Activated B cell treated with CpG ODN at 0.5 μM for 24 hours (primary cell): ENCODE measurements around the gene ZNF362. TPM values are rescaled to one million over a fixed set of nuclear protein-coding genes. Genes with fewer than 3 reads are reported as not detected.
"Not testable (repeated sequence)": the region's sequence is repeated elsewhere in the genome, so short reads cannot be mapped to it uniquely, and the experiment has no call there.

Experiments
- ATAC-seq: fragments of 200-7000 bp; cut with Tn5 transposase; one replicate; pipeline ENCODE4 v1.10.0; 2021; ENCODE audit warnings: low read depth, mild to moderate bottlenecking, moderate library complexity
- CTCF ChIA-PET: fragments of 350-600 bp; sonication (Branson Sonifier 250); formaldehyde crosslinking; loops from one replicate; lab custom pipeline; 2021; ENCODE audit warnings: antibody characterized with exemption; lab: Charles Lee
- POLR2A ChIA-PET: fragments of 350-600 bp; sonication (Branson Sonifier 250); formaldehyde crosslinking; loops from one replicate; lab custom pipeline; 2021; ENCODE audit warnings: antibody characterized with exemption; lab: Charles Lee
- DNase-seq: peaks from one replicate; pipeline ENCODE4 v3.0.0; 2022
- H3K27ac Mint-ChIP-seq: one replicate; pipeline ENCODE4 v1.8.0; 2020; ENCODE audit warnings: mixed read lengths
- H3K27me3 Mint-ChIP-seq: one replicate; pipeline ENCODE4 v1.8.0; 2021; ENCODE audit warnings: mixed read lengths
- H3K36me3 Mint-ChIP-seq: one replicate; pipeline ENCODE4 v1.8.0; 2021; ENCODE audit warnings: low read depth, mixed read lengths
- H3K4me1 Mint-ChIP-seq: one replicate; pipeline ENCODE4 v1.8.0; 2021; ENCODE audit warnings: mixed read lengths
- H3K4me3 Mint-ChIP-seq: one replicate; pipeline ENCODE4 v1.8.0; 2020; ENCODE audit warnings: mild to moderate bottlenecking, mixed read lengths
- H3K9me3 Mint-ChIP-seq: one replicate; pipeline ENCODE4 v1.8.0; 2020; ENCODE audit warnings: mixed read lengths
- CTCF ChIP-seq: fragments of 200-600 bp; IDR thresholded peaks from one replicate; pipeline ENCODE4 v1.8.0; 2022; ENCODE audit warnings: antibody characterized with exemption, mild to moderate bottlenecking
- intact Hi-C: fragments of 100-400 bp; cut with micrococcal nuclease; formaldehyde crosslinking; loops from one replicate; pipeline ENCODE4 v1.15.1; 2024
- total RNA-seq: library from RNA; stranded (reverse); gene quantifications from 2 replicates; pipeline ENCODE4 v1.2.3, GENCODE V29; 2022

ZNF362 gene
- total RNA-seq, 1 donor from 2014 or later, result 17.7 TPM

GRCh38 chr1:33236498-33236897 lies 19.8 kb upstream of the ZNF362 start:
- TF ChIP-seq CTCF, result no peak
- Mint-ChIP-seq H3K4me1 (no peaks in the 10 kb centered on the region), H3K4me3 (no peak overlapping the region), H3K36me3 (no peaks in the 10 kb centered on the region), H3K9me3 (no peaks in the 10 kb centered on the region), H3K27me3 (peaks cover 20% of the 10 kb centered on the region), H3K27ac (no peak overlapping the region)
- DNase-seq, result no peak
- POLR2A ChIA-PET, result no interaction called here
- CTCF ChIA-PET, result no interaction called here
- intact Hi-C loops, result no loop called here
- no peak for ATAC-seq

- Mint-ChIP-seq H3K36me3 (no peaks in the 10 kb centered on the region), H3K4me1 (no peaks in the 10 kb centered on the region), H3K27me3 (peaks cover 19% of the 10 kb centered on the region), H3K27ac (no peak overlapping the region), H3K9me3 (no peaks in the 10 kb centered on the region), H3K4me3 (no peak overlapping the region)
- intact Hi-C loops, result no loop called here
- ATAC-seq (no peak), DNase-seq (no peak)
- ChIA-PET POLR2A (no interaction called here), CTCF (no interaction called here)
- no peak for TF ChIP-seq CTCF
These were observed 18.7 kb upstream of the ZNF362 start for GRCh38 chr1:33237579-33237978.

GRCh38 chr1:33238194-33238724 lies 18.0 kb upstream of the ZNF362 start:
- H3K36me3 Mint-ChIP-seq, ATAC-seq, intact Hi-C loops, H3K27ac Mint-ChIP-seq, DNase-seq, POLR2A ChIA-PET, H3K4me3 Mint-ChIP-seq, H3K9me3 Mint-ChIP-seq, H3K4me1 Mint-ChIP-seq, CTCF ChIA-PET: not testable (repeated sequence)
- peaks cover 16% of the 10 kb centered on the region for H3K27me3 Mint-ChIP-seq

GRCh38 chr1:33239410-33239809 lies 16.9 kb upstream of the ZNF362 start:
- H3K36me3 Mint-ChIP-seq, H3K4me3 Mint-ChIP-seq, CTCF ChIA-PET, DNase-seq, H3K9me3 Mint-ChIP-seq, ATAC-seq, intact Hi-C loops, H3K4me1 Mint-ChIP-seq, H3K27ac Mint-ChIP-seq, POLR2A ChIA-PET: not testable (repeated sequence)
- peaks cover 12% of the 10 kb centered on the region for H3K27me3 Mint-ChIP-seq

GRCh38 chr1:33241866-33242265 lies 14.4 kb upstream of the ZNF362 start:
- ChIA-PET POLR2A (no interaction called here), CTCF (no interaction called here)
- Mint-ChIP-seq H3K9me3 (no peaks in the 10 kb centered on the region), H3K4me1 (no peaks in the 10 kb centered on the region), H3K4me3 (no peak overlapping the region), H3K27me3 (peaks cover 10% of the 10 kb centered on the region), H3K36me3 (no peaks in the 10 kb centered on the region), H3K27ac (no peak overlapping the region)
- TF ChIP-seq CTCF, result no peak
- DNase-seq, result no peak
- intact Hi-C loops, result no loop called here
- ATAC-seq, result no peak

GRCh38 chr1:33242652-33243051 lies 13.6 kb upstream of the ZNF362 start:
- no peak for ATAC-seq
- ChIA-PET POLR2A (no interaction called here), CTCF (no interaction called here)
- Mint-ChIP-seq H3K9me3 (no peaks in the 10 kb centered on the region), H3K27ac (no peak overlapping the region), H3K4me1 (no peaks in the 10 kb centered on the region), H3K4me3 (no peak overlapping the region), H3K27me3 (peaks cover 10% of the 10 kb centered on the region), H3K36me3 (no peaks in the 10 kb centered on the region)
- no peak for DNase-seq
- TF ChIP-seq CTCF, result no peak
- intact Hi-C loops, result no loop called here
